OCI-LY1 (cell line): ENCODE data around the gene P2RY6.

Experiments used
- H2AFZ ChIP-seq: fragments of 200-600 bp; sonication (generic), shearing (Covaris generic); 2 replicates; pipeline ENCODE4 v1.6.0; 2014; ENCODE audit warnings: antibody characterized with exemption, mild to moderate bottlenecking, low read length
- H3F3A ChIP-seq: fragments of 200-600 bp; sonication (generic), shearing (Covaris generic); 2 replicates; pipeline ENCODE4 v1.6.0; 2014; ENCODE audit warnings: mild to moderate bottlenecking, antibody characterized with exemption, low read length, moderate library complexity; ENCODE audit not compliant: insufficient read depth
- H3K27ac ChIP-seq: fragments of 200-600 bp; sonication (generic); 2 replicates; pipeline ENCODE4 v1.5.1; 2014; ENCODE audit warnings: low read length, mixed run types, mild to moderate bottlenecking, low read depth; ENCODE audit not compliant: poor library complexity, severe bottlenecking
- H3K27me3 ChIP-seq: fragments of 200-600 bp; sonication (generic); 2 replicates; pipeline ENCODE4 v1.6.0; 2014; ENCODE audit warnings: antibody characterized with exemption, mild to moderate bottlenecking, low read length, moderate library complexity; ENCODE audit not compliant: insufficient read depth
- H3K36me3 ChIP-seq: fragments of 200-600 bp; sonication (generic); 2 replicates; pipeline ENCODE4 v1.6.1; 2014; ENCODE audit warnings: mild to moderate bottlenecking, antibody characterized with exemption, low read length, moderate library complexity, mixed read lengths; ENCODE audit not compliant: insufficient read depth
- H3K4me1 ChIP-seq: fragments of 200-600 bp; sonication (generic); 2 replicates; pipeline ENCODE4 v1.5.1; 2014; ENCODE audit warnings: mild to moderate bottlenecking, low read length, moderate library complexity; ENCODE audit not compliant: insufficient read depth, severe bottlenecking
- H3K4me2 ChIP-seq: fragments of 200-600 bp; sonication (generic), shearing (Covaris generic); 2 replicates; pipeline ENCODE4 v1.6.1; 2014; ENCODE audit warnings: low read length
- H3K4me3 ChIP-seq: fragments of 200-600 bp; sonication (generic); 2 replicates; pipeline ENCODE4 v1.5.1; 2014; ENCODE audit warnings: low read length, low read depth, mild to moderate bottlenecking, mixed read lengths; ENCODE audit not compliant: poor library complexity, severe bottlenecking
- H3K79me2 ChIP-seq: fragments of 200-600 bp; shearing (Covaris generic); 2 replicates; pipeline ENCODE4 v1.6.1; 2016; ENCODE audit warnings: mixed run types, low read length, mixed read lengths; ENCODE audit not compliant: insufficient read depth
- H3K9ac ChIP-seq: fragments of 200-600 bp; sonication (generic), shearing (Covaris generic); 2 replicates; pipeline ENCODE4 v1.6.1; 2014; ENCODE audit warnings: mild to moderate bottlenecking, low read length, mixed read lengths
- H3K9me2 ChIP-seq: fragments of 200-600 bp; sonication (generic), shearing (Covaris generic); 2 replicates; pipeline ENCODE4 v1.6.1; 2014; ENCODE audit warnings: low read depth, mild to moderate bottlenecking, low read length, mixed read lengths
- H3K9me3 ChIP-seq: fragments of 200-600 bp; shearing (Covaris generic); 2 replicates; pipeline ENCODE4 v1.6.1; 2014; ENCODE audit warnings: low read length, mixed read lengths
- H4K20me1 ChIP-seq: fragments of 200-600 bp; sonication (generic), shearing (Covaris generic); 2 replicates; pipeline ENCODE4 v1.6.0; 2016; ENCODE audit warnings: mild to moderate bottlenecking, low read length; ENCODE audit not compliant: insufficient read depth
- CTCF ChIP-seq: fragments of 200-600 bp; sonication (generic), shearing (Covaris generic); IDR thresholded peaks from 2 replicates; pipeline ENCODE4 v1.5.1; 2017; ENCODE audit warnings: mild to moderate bottlenecking, antibody characterized with exemption, low read length, moderate library complexity, mixed read lengths
- EZH2 ChIP-seq: fragments of 200-600 bp; sonication (generic), shearing (Covaris generic); IDR thresholded peaks from 2 replicates; pipeline ENCODE4 v1.8.0; 2017; ENCODE audit warnings: borderline replicate concordance, mixed run types, mild to moderate bottlenecking, antibody characterized with exemption, low read length, moderate library complexity, mixed read lengths

Gene P2RY6

DNA sequence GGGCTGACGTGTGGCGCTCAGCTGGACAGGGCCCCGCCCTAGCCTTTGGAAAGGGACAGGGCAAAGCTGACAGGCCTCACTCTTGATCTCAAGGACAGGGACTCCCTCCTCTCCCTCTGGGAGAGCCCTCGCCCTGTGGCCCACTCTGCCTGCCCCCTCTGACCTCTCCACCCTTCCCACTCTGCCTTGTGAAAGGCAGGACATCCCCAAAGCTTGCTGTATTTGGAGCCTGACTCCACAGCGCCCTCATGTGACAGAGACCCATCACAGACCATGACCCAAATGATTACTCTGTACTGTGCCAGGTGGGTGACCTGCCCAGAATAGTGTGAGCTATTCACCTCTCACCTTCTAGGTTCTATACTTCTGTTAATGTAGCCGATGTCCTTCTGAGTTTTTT, 35.3 kb upstream of the P2RY6 start:
- TF ChIP-seq CTCF (peak; percentile 70), EZH2 (no peak)
- no peak overlapping the region for H3K4me3 ChIP-seq
- H3K9ac ChIP-seq = no peak overlapping the region
- no peaks in the 10 kb centered on the region for H3F3A ChIP-seq
- no peak overlapping the region for H3K27ac ChIP-seq
- no peaks in the 10 kb centered on the region for H3K9me2 ChIP-seq
- no peaks in the 10 kb centered on the region for H3K36me3 ChIP-seq
- H3K4me1 ChIP-seq = no peaks in the 10 kb centered on the region
- H3K4me2 ChIP-seq = no peak overlapping the region
- no peak overlapping the region for H2AFZ ChIP-seq
- H3K79me2 ChIP-seq = no peaks in the 10 kb centered on the region
- H3K9me3 ChIP-seq = no peaks in the 10 kb centered on the region
- H3K27me3 ChIP-seq = peaks cover 8% of the 10 kb centered on the region; the same call in 1 of the 2 replicates
- no peaks in the 10 kb centered on the region for H4K20me1 ChIP-seq

DNA sequence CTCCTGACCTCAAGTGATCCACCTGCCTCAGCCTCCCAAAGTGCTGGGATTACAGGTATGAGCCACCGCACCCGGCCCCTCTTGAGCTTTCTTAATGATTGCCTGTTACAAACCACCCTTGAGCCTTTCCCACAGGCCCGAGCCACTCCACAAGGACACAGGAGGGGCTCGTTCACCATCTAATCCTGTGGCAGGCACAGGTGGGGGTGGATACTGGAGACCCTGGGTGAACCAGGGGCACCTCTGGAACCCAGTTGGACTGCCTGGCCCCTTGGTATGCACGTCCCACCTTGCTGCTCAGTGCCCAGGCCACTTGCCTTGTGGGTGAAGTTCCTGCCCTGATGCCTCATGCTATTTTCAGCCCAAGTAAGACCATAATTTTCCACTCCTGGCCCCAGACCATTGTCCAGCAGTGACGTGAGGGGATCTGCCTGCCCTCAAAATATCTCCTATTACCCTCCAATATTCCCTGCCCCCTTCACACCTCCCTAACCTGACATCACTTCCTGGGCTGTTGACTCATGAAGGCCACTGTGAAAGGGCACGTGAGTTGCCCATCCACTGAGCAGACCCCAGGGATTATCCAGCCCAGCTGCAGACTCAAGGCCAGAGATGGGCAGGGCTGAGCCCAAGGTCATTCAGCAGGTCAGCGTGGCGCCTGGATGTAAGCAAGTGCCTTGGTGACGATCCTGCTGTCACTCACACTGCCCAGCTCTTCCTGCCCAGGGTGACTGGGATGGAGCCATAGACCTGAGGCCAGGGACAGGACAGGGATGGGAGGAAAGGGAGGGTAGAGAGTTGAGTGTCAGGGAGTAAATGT, 34.5 kb upstream of the P2RY6 start:
- Histone ChIP-seq H3K36me3 (no peaks in the 10 kb centered on the region), H3K4me3 (no peak overlapping the region), H4K20me1 (no peaks in the 10 kb centered on the region), H3K9me3 (no peaks in the 10 kb centered on the region), H3K9me2 (no peaks in the 10 kb centered on the region), H3K27me3 (peaks cover 8% of the 10 kb centered on the region; the same call in 1 of the 2 replicates), H3K9ac (no peak overlapping the region), H3K4me2 (no peak overlapping the region), H3F3A (no peaks in the 10 kb centered on the region), H3K4me1 (peaks cover 5% of the 10 kb centered on the region), H2AFZ (no peak overlapping the region), H3K27ac (no peak overlapping the region), H3K79me2 (no peaks in the 10 kb centered on the region)
- TF ChIP-seq CTCF (no peak), EZH2 (no peak)

DNA sequence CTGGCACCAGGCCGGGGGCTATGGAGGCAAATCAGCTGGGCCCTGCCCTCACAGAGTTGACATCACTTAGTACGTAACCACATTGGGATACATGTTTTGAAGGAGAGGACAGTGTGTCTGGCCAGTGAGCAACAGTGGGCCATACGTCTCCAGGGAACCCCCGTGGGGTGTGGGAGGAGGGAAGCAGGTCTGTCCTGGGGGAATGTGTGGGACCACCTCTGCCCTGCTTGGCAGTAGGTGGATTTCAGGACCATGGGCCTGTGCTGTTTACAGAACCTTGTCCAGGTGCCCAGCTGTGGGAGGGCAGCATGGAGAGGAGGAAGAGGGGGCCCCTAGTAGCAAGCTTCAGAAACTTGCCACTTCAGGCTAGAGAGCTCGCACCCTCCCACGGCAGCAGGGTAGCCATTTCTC, 33.0 kb upstream of the P2RY6 start:
- no peak overlapping the region for H3K4me2 ChIP-seq
- TF ChIP-seq EZH2 (no peak), CTCF (no peak)

More for the DNA sequence above, 33.0 kb upstream of the P2RY6 start:
- H3K27ac ChIP-seq = no peak overlapping the region
- H4K20me1 ChIP-seq = no peaks in the 10 kb centered on the region
- no peaks in the 10 kb centered on the region for H3K9me3 ChIP-seq
- no peaks in the 10 kb centered on the region for H3K36me3 ChIP-seq
- H3K9me2 ChIP-seq = no peaks in the 10 kb centered on the region
- H2AFZ ChIP-seq = no peak overlapping the region
- H3K27me3 ChIP-seq = peaks cover 5% of the 10 kb centered on the region; the same call in 1 of the 2 replicates
- no peaks in the 10 kb centered on the region for H3F3A ChIP-seq
- no peak overlapping the region for H3K4me3 ChIP-seq
- H3K4me1 ChIP-seq = peaks cover 6% of the 10 kb centered on the region
- H3K9ac ChIP-seq = no peak overlapping the region
- H3K79me2 ChIP-seq = no peaks in the 10 kb centered on the region
